COLO829 (cell line): ENCODE results near the gene CDH5.

Source experiments
- DNase-seq: peaks from one replicate; pipeline ENCODE4 v3.0.0; 2012; ENCODE audit warnings: low spot score

Gene CDH5

DNA sequence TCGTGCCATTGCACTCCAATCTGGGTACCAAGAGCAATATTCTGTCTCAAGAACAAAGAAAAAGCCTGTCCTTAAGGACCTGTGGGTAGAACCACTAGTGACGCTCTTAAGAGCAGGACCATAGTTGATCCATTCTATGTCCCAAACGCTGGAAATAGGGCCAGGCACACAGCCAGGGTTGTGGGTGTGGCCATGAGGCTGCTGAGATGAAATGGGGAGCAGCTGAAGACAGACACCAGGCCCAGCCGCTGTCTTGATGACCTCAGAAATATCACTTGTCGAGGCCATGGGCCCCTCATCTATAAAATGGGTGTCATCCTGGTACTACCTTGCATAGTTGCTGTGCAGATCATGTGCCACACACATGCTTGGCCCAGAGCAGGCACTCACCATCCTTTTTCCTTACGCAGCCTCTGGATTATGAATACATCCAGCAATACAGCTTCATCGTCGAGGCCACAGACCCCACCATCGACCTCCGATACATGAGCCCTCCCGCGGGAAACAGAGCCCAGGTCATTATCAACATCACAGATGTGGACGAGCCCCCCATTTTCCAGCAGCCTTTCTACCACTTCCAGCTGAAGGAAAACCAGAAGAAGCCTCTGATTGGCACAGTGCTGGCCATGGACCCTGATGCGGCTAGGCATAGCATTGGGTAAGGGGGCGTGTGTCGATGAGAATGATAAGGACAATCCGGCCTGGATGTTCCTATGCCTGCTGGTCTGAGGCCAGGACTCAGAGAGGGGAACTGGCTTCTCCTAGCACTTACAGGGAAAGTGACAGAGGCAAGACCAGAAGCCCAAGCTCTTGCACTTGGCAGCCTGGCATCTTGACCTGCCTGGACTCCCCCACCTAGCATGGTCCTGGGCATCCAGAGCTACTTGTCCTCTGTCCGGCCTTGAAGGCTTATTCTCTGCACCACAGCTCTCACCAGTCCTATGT is 25.5 kb downstream of the CDH5 start:
- no peak for DNase-seq

DNA sequence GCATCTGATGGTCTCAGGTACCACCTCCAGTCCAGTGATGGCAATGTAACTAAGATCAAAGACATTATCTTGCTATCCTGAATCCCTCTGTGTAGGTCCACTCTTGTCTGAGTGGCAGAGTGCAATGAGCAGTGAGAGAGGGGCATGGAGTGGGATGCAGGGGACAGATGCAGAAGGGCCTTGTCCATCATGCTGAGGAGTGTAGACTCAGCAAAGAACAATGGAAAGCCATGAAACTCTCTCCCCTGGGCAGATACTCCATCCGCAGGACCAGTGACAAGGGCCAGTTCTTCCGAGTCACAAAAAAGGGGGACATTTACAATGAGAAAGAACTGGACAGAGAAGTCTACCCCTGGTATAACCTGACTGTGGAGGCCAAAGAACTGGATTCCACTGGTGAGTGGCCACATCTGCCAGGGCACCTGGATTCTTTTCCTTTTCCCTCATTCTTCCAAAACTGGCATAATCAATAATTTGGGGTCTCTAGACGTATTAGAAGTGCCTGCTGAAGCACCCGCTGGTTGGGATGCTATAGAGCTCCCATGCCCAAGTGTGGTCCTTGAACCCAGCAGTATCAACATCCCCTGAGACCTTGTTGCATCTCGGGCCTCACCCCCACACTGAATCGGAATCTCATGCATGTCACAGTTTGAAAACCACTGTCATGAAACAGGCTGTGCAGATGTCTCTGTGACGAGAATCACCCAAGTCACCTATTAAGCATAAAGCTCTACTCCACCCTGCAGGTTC is 29.5 kb downstream of the CDH5 start:
- DNase-seq, result no peak

DNA sequence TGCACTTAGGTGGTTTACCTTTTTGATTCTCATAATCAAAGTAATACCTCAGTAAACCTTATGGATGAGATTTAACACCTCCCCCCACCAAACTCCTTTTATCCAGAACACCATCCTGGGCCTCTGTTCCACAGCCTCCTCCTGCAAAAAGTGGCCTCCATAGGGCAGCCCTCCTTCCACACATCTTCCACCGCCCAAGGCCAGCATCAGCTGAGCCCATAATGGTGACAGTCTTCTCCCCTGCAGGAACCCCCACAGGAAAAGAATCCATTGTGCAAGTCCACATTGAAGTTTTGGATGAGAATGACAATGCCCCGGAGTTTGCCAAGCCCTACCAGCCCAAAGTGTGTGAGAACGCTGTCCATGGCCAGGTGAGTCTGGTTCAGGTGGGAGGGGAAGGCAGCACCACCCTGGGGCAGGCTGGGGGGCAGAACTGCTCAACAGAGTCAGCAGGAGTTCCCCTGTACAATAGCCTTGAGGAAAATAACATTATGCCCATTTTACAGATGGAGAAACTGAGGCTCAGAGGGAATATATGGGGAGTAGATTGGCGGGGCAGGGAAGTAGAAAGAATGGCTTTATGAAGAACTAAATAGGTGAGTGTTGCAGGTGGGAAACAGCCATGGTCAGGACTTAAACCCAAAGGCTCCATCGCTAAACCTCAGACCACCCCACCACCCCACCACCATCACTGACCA is 31.4 kb downstream of the CDH5 start:
- DNase-seq, result no peak

DNA sequence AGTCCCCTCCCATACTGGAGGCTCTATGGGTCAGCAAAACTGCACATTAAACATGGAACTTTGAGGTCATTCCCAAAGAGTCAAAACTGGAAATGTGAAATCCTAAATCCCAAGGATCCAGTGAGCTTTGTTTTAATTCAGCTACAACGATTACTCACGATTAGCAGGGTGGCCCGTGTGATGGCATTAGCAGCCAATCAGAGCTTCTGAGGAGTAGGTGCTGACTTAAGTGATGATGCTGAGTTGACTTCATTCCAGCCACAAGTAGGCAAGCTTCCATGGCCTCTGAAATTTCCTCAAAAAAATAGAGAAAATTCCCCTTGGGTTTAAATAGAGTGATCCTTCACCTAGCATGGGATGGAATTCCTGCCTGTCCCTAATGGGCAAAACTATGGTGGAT is 32.5 kb downstream of the CDH5 start:
- no peak for DNase-seq

DNA sequence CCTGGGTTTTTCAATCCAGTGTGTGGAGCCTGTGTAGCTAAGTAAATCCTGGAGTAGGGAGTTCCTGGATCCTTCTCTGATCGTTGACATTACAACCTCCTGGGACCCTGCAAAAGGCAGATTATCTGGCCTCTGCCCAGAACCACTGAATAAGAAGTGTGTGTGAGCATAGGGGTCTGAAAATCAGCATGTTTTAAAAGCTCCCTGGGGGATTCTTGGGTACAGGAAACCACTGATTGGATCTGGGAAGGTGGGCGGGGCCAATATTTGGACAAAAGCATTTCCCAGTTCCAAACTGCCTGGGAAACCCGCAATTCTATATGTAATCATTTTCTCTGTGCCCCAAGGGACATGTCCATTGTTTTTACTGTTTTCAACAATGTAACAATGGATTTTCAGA is 33.4 kb downstream of the CDH5 start:
- peak; percentile 21 for DNase-seq

DNA sequence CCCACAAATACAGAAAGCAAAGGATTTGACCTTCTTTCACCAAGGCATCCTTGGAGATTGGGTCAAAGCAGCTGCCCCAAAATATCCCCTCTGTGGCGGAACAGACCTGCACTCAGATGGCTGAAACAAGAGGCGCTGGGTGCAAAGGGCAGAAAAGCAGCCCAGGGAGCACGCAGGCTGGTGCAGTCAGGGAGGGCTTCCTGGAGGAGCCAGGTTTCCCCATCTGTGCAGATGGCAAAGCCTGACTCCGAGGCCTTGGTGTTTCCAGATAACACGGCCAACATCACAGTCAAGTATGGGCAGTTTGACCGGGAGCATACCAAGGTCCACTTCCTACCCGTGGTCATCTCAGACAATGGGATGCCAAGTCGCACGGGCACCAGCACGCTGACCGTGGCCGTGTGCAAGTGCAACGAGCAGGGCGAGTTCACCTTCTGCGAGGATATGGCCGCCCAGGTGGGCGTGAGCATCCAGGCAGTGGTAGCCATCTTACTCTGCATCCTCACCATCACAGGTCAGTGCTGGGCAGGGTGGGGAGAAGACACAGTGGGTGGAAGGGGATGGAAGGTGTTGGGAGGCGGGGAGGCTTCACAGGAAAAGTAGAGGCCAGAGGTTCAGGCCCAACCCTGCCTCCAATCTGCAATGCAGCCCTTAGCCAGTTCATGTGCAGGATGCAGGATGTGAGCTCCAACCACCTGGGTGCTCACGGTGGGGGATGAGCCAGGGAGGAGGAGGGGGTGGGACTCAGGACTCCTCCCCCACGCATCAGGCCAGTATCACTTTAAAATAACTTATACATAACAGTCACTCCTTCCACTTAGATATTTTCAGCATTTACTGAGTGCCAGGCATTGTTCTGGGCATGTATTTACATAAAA is 34.3 kb downstream of the CDH5 start:
- no peak for DNase-seq

DNA sequence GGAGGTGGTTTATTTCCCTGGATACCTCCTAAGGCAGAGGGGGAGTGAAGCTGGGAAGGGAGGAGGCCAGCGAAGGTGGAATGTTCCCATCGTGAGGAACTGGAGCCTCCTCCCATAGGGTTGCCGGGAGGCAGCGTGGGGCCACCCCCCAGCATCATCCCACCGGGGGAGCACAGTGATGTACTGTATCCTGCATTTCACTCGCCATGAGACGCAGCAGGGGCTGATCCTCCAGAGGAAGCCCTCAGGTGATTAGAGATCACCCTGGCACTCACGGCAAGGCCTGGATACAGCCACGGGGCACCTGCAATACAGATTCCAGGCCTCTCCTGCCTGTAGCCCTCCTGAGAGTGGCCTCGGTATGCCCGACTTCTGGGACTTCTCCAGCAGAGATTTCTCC is 35.1 kb downstream of the CDH5 start:
- no peak for DNase-seq

DNA sequence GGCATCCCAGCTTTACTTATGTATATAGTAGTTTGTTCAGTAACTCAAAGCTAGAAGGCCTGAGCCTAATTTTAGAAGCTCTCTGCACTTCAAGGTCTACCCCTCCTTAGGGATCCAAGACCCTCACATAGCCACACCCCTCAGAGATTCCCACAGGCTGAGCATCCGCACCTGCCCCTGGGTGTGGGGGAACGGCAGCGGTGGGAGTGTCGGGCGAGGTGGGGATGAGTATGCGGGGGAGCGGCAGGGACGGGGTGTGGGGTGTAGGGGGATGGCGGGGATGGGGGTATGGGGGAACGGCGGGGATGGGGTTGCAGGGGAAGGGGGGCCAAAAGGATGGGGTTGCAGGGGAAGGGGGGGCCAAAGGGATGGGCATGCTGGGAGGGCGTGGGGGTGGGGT is 35.7 kb downstream of the CDH5 start:
- no peak for DNase-seq

DNA sequence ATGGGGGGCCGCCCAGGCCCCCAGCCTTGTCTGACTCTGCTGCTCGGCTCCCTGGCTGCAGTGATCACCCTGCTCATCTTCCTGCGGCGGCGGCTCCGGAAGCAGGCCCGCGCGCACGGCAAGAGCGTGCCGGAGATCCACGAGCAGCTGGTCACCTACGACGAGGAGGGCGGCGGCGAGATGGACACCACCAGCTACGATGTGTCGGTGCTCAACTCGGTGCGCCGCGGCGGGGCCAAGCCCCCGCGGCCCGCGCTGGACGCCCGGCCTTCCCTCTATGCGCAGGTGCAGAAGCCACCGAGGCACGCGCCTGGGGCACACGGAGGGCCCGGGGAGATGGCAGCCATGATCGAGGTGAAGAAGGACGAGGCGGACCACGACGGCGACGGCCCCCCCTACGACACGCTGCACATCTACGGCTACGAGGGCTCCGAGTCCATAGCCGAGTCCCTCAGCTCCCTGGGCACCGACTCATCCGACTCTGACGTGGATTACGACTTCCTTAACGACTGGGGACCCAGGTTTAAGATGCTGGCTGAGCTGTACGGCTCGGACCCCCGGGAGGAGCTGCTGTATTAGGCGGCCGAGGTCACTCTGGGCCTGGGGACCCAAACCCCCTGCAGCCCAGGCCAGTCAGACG is 36.2 kb downstream of the CDH5 start:
- DNase-seq, result no peak

DNA sequence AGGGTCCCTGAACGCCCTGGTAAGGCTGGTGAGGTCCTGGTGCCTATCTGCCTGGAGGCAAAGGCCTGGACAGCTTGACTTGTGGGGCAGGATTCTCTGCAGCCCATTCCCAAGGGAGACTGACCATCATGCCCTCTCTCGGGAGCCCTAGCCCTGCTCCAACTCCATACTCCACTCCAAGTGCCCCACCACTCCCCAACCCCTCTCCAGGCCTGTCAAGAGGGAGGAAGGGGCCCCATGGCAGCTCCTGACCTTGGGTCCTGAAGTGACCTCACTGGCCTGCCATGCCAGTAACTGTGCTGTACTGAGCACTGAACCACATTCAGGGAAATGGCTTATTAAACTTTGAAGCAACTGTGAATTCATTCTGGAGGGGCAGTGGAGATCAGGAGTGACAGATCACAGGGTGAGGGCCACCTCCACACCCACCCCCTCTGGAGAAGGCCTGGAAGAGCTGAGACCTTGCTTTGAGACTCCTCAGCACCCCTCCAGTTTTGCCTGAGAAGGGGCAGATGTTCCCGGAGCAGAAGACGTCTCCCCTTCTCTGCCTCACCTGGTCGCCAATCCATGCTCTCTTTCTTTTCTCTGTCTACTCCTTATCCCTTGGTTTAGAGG is 37.1 kb downstream of the CDH5 start:
- no peak for DNase-seq

DNA sequence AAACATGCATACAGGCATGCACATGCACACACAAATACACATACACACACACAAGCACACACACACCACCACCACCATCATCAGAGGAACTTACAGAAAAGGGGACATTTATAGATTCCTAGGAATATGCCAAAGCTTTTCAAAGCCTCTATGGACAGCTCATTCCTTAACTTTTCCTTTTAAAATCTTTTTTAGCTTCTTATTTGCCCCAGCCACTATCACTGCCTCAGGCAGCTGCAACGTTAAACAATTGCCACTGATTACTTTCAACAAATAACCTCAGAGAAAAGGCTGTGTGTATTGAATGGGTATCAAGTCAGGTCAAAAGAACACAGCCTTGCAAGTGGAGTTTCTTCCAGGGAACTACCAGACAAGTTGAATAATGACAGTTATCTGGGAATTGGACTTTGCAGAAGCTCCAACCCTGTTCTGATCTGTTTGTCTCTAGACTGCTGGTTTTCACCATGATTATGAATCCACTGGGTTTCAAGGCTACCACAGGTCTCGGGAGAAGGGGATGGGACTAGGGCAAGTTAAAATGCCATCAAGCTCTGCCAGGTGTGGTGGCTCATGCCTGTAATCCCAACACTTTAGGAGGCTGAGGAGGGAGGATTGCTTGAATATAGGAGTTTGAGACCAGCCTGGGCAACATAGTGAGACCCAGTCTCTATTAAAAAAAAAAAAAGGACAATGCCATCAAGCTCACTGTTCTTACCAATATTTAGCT is 38.7 kb downstream of the CDH5 start:
- no peak for DNase-seq

DNA sequence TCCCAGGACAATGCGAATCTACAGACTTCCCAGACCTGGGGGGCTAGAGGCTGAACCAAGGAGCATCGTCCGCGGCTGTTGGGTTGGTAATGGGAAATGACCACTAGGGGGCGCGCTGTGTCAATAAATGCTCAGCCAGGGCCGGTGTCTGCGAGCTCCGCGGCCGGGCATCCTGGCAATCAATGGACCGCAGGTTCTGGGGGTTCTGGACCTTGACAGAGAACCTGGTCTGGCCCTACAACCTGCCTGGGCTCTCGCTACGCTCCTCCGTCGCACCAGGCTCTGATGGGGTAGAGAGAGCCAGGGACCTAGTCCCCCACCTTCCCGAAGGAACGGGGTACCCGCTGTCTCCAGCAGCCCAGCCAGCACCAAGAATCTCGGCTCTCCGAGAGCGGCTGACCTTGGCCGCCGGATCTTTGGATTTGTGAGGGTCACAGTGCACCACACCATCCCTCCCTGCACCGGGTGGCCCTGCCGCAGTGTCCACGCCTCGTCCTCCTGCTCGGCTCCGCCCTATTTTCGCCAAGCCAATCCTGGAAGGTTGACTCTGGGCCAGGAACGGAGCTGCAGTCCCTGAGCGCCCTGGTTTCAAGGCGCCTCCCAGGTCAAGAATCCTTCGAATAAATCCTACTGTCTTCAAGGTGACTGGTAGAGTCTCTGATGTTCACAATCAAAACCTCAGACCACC is 40.2 kb downstream of the CDH5 start:
- DNase-seq, result peak; percentile 74

DNA sequence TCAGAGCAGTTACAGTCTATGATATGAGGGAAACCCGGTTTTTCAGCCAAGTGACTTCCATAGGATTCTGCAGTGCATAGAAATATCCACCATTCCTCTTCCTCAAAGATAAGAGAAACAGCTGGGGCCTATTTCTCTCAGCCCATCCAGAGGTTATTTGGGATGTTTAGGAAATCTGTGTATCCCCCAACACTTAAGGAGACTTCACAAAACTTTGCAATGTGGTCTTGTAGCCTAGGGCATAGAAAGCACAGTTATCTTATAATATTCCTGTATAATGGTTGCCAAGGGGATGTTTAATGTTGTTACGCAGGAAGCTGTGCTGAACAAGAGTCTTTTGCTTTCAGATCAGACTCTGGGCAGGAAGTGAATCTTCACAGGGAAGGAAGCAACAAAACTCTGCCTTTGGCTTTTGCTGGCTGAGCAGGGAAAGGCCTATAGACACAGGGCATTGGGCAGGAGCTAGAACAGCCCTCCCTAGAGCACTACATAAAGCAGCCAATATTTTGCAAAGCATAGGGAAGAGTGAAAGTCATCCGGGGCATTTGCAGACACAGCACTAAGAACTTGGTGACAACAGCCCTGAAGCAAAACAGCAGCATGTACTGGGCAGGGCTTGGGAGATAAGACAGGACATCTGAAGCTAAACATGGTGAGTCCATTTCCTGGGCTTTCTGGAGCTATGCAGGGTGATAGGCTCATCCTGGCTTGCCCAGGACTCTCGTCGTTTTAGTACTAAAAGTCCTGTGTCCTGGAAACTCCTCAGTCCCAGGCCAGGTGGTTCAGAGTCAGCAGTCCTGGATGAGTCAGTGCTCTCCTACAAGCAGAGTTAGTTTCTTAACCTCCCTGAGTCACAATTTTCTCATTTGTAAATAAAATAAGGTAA is 41.9 kb downstream of the CDH5 start:
- peak; percentile 83 for DNase-seq

DNA sequence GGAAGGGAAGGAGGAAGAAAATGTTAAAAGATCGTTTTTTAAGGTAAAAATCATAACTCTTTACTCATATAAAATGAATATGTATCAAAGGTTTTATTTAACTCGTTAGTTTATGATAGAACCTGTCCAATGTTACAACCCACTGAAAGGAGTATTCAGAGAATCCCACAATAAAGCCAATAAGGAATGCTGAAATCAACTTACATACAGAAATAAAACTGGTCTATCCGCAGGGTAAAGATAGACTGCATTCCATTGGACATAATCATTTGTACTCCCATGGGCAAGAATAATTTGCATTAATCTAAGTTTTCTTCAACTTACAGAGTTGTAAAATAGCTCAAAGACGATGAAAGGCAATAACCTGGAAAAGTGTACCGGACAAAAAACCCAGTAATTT is 42.7 kb downstream of the CDH5 start:
- peak; percentile 41 for DNase-seq

DNA sequence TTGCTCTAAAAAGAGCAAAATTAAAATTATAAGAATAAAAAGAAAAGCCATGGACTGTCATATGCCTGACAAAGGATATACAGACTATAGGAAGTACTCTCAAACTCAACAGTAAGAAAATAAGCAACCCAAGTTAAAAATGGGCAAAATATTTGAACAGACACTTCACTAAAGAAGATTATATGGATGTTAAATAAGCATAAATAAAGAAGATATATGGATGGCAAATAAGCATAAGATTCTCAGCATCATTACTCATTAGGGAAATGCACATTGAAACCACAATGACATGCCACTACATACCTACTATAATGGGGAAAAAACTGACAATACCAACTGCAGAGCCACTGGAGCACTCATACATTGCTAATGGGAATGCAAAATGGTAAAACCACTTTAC is 45.7 kb downstream of the CDH5 start:
- no peak for DNase-seq

DNA sequence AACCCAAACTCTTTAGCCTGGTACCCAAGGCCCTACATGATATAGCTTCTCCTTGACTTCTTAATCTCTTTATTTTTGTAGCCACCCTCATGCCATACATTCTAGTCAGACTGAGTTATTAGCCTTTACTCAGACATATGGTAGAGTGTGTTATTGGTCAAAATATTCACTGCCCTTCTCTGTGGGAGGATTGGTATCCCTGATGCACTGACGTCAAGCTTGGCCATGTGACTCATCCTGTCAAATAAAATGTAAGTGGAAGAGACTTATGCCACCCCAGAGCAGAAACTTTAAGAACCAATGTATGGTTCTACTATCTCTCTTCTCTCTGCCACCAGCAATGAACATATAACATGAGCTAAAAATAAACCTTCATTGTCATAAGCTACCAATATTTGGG is 48.4 kb downstream of the CDH5 start:
- no peak for DNase-seq

DNA sequence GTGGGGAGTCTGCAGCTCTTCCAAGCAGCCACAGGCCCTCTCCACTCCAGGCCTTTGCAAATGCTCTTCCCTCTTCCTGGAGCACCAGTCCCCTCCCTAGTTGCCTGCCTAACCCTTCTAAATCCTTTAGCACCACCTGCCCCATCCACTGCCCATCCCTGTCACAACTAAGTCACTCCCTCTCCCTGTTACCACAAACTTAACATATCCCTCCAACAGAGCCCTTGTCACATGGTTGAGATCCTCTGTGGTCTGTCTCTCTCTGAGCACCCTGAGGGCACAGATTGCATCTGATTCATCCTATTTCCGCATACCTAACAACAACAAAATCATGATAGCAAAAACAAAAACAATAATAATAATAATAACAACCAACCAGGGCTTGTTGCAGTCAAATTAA is 49.6 kb downstream of the CDH5 start:
- no peak for DNase-seq

DNA sequence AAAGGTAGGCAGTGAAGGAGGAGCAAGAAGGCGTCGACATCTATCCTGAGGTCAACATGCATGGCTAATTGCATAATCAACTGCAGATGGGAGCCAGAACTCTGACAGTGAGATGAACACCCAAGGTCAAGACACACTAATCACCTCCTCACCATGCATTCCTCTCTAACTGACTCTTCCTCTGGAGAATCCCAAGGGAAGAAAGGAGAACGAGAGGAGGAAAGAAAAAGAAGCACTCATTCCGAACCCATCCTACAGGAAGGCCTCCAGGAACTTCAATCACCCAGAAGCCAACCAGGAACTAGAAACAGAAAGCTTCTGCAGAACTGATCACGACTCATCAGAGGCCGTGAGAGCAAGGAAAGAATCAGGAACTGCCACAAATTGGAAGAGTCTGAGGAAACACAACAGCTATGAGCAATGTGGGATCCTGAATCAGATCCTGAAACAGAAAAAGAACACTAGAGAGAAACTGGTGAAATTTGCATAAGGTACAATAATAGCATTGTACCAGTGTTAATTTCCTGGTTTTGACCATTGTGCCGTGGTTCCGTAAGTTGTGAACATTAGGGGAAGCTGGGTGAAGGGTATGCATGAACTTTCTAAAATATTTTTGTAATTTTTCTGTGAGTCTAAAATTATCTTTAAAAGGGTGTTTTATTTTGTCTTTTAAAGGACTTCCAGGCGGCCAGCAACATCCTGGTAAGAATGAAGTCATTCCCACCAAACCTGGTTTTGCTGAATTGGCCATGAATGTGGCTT is 50.6 kb downstream of the CDH5 start:
- DNase-seq, result no peak
